GM19025 (cell line): ENCODE data around the gene KRT74.

Experiments used
- ATAC-seq: cut with Tn5 transposase; IDR thresholded peaks from one replicate; pipeline ENCODE4 v1.9.1; 2021; ENCODE audit warnings: mild to moderate bottlenecking, low read depth, moderate library complexity; ENCODE audit not compliant: unreplicated experiment

The KRT74 gene

GRCh38 chr12:52573743-52574142 is at the start of gene KRT74:
Gene KRT74 (minus strand): TSS chr12:52573843. CDS start chr12:52573777, 66 bp downstream.
- ATAC-seq, result no peak

DNA sequence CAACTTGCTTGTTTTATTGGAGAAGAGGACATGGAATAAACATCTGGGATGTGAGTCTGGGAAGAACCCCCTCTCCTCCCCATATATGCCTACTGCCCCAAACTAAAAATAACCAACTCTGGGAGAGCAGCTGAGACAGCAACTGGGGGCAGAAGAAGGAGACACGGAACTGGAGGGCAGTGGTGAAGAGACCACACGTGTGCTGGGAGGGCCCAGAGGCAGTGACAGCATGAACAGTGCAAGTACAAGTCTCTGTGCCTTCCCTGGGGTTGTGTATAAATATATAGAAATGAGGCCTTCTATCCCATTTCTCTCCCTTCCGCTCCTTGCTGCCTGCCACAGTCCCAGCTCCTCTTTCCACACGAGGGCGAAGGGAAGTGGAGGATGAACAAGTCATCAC is 48.7 kb upstream of the KRT74 start:
- no peak for ATAC-seq

- ATAC-seq, result no peak
Measured at GRCh38 chr12:52618866-52619265, 45.2 kb upstream of the KRT74 start.

- ATAC-seq, result no peak
Measured at GRCh38 chr12:52618216-52618615, 44.6 kb upstream of the KRT74 start, which contains the start of gene KRT73. Gene KRT73 (minus strand): TSS chr12:52618559. CDS start chr12:52618524, 35 bp downstream.

DNA sequence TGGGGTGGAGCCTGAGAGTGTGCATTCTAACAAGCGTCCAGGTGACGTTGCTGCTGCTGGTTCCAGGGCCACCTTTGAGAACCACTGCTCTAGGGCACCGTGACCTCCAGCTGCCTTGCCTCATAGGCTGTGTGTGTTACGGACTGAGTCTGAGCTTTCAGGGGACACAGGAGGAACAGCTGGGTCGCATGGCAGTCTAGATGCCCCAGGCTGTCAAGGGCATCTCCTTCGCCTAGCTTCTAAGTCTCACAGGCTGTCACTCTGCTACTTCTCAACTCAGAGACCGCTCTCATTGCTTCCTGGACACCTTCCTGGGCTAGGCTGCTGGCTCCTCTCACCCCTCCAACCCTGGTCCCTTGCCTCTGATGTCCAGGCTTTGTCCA is 43.8 kb upstream of the KRT74 start:
- ATAC-seq, result no peak

DNA sequence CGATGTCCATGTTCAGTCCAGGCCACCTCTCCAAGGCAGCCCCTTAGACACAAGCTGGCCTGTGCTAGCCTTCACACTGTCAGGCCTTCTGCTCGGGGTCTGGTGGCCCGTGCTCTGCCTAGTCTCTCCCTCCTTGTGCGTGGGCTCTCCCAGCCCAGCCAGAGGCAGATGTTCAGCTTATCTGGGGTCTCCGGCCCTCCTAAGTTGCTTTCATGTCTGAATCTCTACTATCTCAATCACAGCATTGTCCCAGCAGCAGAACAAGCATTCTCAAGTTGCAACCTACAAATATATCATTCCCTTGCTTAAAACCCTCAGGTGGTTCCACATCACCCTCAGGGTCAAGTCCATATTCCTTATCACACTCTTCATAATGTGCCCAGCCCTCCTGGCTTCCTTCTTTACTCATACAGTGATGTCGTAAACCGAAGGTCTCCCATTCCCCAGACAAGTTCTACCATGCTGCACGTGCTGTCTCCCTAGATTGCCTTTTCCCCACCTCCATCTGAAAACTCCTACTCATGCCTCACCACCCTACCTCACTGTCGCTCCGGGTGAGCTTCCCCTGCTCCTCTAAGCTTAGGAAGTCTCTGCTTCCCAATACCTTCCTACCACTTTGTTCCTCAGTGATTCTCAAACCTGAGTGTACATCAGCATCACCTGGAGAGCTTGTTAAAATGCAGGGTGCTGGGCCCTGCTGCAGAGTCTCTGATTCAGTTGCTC is 43.2 kb upstream of the KRT74 start:
- ATAC-seq, result no peak

DNA sequence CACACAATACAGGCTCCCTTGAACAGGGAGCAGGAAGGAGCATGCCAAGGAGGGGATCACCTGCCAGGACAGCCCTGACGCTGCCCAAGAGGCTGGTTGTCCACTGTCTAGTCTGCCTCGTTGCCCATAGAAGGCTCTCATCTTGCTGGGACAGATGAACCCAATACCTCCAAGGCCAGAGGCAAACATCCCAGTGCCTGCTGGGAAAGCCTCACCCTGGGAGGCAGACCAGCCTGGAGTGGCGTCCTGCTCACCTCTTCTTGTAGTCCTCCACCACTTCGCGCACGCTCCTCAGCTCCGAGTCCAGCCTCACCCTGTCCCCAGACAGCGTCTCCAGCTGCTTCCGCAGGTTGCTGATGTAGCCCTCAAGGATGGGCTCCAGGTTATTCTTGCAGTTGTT is 42.3 kb upstream of the KRT74 start:
- no peak for ATAC-seq

DNA sequence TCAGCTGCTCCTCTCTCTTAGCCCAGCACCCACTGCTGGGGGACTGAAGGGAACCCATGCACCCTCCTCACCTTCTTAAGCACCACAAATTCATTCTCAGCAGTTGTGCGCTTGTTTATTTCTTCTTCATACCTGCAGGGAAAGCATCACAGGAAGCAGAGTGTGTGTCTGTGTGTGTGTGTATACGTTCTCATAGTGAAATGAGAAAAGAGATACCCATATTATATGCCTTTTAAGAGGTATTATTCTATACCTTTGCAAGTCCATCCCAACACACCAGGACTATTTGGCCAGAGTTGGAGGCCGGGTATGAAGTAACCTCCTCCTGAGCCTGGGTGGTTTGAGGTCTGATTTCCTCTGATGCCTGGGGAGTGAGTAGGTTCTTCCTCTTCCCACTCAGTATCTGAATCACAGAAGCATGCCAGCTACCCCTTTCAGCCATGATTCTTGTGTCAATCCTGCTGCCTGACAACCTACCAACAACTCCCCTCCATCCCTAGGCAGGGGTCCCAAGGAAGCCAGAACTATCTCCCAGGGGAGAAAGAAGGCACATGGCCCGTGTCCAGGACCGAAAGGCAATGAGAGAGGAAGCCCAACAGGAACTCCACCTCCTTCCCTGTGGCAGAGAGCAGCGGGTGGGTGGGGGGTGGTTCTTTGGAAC is 41.7 kb upstream of the KRT74 start:
- no peak for ATAC-seq

GRCh38 chr12:52614381-52615207 is 41.0 kb upstream of the KRT74 start:
- ATAC-seq, result no peak

- no peak for ATAC-seq
Measured at GRCh38 chr12:52613384-52614030, 39.9 kb upstream of the KRT74 start.

DNA sequence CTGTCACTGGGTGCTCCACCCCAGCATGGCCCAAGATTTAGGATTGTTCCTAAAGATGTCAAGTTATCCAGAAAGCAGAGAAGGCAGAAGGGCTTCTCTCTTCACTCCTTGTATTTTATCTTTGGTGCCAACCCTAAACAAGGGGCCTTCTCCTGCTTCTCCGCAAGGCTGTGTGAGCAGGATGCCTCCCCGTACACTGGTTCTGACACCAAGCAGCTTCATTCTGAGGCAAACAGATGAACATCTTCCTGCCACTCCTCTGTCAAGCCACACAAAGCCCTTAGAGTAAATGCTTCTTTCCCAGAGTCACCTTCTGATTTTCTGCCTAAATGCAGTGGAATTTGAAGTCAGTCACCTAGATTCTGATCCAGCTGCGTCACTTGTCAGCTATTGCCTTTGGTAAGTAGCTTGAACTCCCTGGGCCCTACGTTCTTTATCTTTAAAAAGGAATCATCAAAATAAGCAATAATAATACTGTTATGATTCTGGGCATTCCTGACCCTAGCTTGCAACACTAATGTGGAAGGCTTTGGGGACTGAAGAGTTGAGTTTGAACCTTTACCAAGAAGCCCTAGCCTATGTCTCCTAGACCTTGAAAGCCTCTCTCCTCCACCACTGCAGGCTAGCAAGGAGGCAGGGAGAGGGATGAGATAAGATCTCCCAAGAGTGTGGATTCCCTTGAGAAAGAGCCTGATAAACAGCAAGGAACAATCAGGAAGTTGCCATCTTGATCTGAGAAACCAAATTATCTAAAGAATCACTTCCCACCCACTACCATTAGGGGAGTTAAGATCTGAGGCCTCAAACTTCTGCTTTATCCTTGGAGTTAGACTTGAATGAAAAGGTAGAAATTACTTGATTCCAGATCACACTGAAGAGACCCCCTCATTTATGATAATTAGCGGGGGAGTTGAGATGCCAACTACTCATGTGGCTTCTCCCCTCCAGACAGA is 39.1 kb upstream of the KRT74 start:
- no peak for ATAC-seq

DNA sequence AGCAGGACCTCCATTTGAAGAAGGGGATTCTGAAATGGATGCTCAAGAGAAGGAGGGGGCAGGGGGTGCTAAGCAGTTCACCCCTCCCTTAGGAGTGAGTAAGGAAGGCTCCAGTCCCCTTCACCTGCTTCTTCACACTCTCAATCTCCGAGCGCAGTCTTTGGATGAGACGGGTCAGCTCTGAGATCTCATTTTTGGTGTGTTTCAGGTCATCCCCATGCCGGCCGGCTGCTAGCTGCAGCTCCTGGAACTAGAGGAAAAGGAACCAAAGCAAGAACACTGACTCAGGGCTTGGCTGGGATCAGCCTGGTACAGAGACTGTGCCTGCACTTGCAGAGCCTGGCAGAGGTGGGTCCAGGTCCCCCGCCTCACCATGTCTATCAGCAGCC is 37.4 kb upstream of the KRT74 start:
- ATAC-seq, result no peak

DNA sequence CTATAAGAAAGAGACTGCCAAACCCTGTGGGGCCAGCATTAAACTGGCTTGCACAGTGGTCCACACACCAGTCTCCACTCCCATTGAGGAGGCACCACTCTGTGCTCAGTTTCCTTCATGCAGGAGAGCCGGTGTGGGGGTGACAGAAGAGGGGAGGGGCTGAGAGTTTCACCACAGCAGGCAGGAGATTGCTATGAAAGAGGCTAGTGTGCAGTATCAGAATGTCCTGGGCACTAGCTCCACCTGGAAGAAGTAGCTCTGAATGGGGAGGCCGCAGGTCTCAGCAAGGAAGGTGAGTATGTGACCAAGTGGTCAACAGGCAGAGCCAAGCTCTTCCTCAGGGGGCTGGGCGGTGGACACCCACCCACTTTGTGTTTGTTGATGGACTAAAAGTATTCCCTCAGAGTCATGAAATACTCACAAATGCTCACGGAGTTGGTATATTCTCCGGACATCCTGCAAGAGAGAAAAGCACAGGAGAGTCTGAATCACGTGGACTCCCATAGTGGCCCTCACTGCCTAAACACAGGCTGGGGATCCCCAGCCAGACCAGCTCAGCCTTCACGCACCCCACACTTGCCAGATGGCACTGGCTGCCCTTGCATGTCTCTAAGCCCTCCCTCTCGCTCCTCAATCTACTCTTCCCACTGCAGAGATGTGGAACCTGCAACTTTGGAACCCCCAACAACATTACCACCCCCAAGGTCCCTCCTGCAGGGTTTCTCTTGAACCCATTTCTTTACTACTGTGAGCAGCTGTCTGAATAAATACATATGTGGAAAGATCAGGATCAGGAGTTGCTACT is 35.4 kb upstream of the KRT74 start:
- ATAC-seq, result no peak

- ATAC-seq, result no peak
Measured at GRCh38 chr12:52608161-52608560, 34.5 kb upstream of the KRT74 start.

DNA sequence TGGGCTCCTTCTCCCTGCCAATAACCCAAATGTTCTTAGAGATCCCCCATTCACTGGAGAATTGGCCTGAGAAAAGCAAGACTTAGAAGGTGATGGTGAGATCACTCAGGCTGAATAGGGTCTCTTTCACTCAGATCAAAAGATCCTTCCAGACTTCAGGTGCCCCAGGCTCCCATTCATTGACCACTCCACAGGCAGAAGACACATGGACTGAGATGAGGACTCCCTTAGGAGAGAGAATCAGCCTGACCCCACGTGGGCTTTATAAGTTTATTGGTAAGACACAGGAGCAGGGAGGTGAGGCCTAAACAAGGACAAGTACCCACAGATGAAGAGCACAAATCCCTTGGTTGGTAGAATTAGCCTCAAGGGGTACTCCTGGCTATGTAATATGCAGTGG is 33.7 kb upstream of the KRT74 start:
- ATAC-seq, result no peak

GRCh38 chr12:52606581-52607218 is 33.1 kb upstream of the KRT74 start:
- ATAC-seq, result no peak

GRCh38 chr12:52606096-52606495 is 32.5 kb upstream of the KRT74 start:
- ATAC-seq, result no peak

- no peak for ATAC-seq
Measured at GRCh38 chr12:52605542-52605941, 31.9 kb upstream of the KRT74 start.
